ENCODE measurements around the gene GBE1.

DNA sequence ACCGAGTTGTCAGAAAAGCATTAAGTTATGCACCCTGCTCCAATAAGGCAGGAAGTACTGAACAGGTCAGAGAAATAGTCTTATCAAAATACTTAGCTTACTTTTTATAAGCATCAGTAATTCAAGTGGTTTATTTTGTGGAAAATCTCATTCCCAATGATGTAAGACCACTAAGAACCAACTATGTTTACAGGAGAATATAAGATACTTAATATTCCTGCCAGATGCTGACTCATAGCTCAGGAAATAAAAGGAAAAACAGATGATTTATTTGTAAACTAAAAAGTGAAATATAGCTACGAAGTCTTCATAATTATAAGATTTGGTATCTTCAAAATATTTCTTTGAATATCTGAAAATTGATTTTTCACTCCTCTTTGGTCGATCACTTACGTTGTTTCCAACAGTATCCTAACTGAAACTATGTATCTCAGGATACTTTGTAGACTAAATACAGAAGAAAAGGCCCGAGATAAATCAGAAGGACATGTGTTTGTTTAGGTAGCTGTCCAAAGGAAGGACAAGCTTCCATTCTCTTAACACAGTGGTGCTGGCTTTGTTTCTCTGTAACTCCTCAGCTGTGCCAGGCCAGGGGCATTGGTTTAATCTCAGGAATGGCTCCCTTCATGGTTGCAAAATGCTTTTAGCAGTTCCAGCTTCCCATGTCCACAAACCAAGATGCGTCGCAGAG is 295.8 kb downstream of the GBE1 start:
- TF ChIP-seq CTCF (IDR thresholded peaks at IDR 0.05): no peak
- no peak for TF ChIP-seq EZH2 (IDR thresholded peaks at IDR 0.05)

All from neural progenitor cell (in vitro differentiated cells).